ENCODE results near the gene CCDC85C.

CCDC85C gene

GRCh38 chr14:99616832-99617800 lies 13.1 kb upstream of the CCDC85C start:
- no peaks in the 10 kb centered on the region for H3K27me3 ChIP-seq (ENCODE audit: control insufficient read depth, insufficient read depth, low read length)
- no peak overlapping the region for H3K4me3 ChIP-seq (ENCODE audit: low read depth, low read length)
- no peak overlapping the region for H3K27ac ChIP-seq (ENCODE audit: low read depth, low read length)
- 0 out of 2 replicates have a peak, but pooled peaks cover 2% of the 10 kb centered on the region for H3K4me1 ChIP-seq (ENCODE audit: control insufficient read depth, insufficient read depth, low read length)
- no peaks in the 10 kb centered on the region for H3K9me3 ChIP-seq (ENCODE audit: control insufficient read depth, insufficient read depth, low read length)
- H3K9ac ChIP-seq (ENCODE audit: low read depth, low read length) = no peak overlapping the region
- no peaks in the 10 kb centered on the region for H3K36me3 ChIP-seq (ENCODE audit: control insufficient read depth, insufficient read depth, low read length)

- Histone ChIP-seq H3K9me3 (ENCODE audit: control insufficient read depth, insufficient read depth, low read length) (no peaks in the 10 kb centered on the region), H3K27ac (ENCODE audit: low read depth, low read length) (no peak overlapping the region), H3K4me3 (ENCODE audit: low read depth, low read length) (no peak overlapping the region), H3K4me1 (ENCODE audit: control insufficient read depth, insufficient read depth, low read length) (0 out of 2 replicates have a peak, but pooled peaks cover 2% of the 10 kb centered on the region), H3K36me3 (ENCODE audit: control insufficient read depth, insufficient read depth, low read length) (no peaks in the 10 kb centered on the region), H3K9ac (ENCODE audit: low read depth, low read length) (no peak overlapping the region), H3K27me3 (ENCODE audit: control insufficient read depth, insufficient read depth, low read length) (no peaks in the 10 kb centered on the region)
Observed at GRCh38 chr14:99615497-99616157, 11.6 kb upstream of the CCDC85C start.

- Histone ChIP-seq H3K4me3 (ENCODE audit: low read depth, low read length) (no peak overlapping the region), H3K27ac (ENCODE audit: low read depth, low read length) (no peak overlapping the region), H3K9me3 (ENCODE audit: control insufficient read depth, insufficient read depth, low read length) (no peaks in the 10 kb centered on the region), H3K36me3 (ENCODE audit: control insufficient read depth, insufficient read depth, low read length) (no peaks in the 10 kb centered on the region), H3K9ac (ENCODE audit: low read depth, low read length) (no peak overlapping the region), H3K27me3 (ENCODE audit: control insufficient read depth, insufficient read depth, low read length) (no peaks in the 10 kb centered on the region), H3K4me1 (ENCODE audit: control insufficient read depth, insufficient read depth, low read length) (no peaks in the 10 kb centered on the region)
Observed at GRCh38 chr14:99612738-99613330, 8.8 kb upstream of the CCDC85C start.

DNA sequence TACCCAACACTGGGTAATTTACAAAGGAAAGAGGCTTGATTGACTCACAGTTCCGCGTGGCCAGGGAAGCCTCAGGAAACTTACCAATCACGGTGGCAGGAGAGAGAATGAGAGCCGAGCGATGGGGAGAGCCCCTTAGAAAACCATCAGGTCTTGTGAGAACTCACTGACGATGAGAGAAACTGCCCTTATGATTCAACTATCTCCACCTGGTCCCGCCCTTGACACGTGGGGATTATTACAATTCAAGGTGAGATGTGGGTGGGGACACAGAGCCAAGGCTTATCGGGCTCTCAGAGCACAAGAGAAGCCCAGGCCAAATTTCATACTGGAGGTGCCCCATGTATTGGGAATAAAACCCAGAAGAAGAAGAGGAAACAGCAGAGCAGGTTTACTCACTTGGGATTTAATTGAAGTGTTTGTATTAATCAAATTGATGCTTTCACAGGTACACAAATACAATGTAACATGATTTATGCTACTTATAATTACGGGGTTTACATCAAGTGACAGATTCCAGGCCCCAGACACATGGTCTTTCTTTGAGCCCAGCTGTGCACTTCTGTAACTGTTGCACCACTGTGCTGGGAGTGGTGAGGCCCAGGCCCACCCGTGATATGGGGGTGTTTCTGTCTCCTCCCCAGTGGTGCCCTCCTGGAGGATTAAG lies 8.2 kb upstream of the CCDC85C start:
- H3K4me1 ChIP-seq (ENCODE audit: control insufficient read depth, insufficient read depth, low read length) = no peaks in the 10 kb centered on the region

DNA sequence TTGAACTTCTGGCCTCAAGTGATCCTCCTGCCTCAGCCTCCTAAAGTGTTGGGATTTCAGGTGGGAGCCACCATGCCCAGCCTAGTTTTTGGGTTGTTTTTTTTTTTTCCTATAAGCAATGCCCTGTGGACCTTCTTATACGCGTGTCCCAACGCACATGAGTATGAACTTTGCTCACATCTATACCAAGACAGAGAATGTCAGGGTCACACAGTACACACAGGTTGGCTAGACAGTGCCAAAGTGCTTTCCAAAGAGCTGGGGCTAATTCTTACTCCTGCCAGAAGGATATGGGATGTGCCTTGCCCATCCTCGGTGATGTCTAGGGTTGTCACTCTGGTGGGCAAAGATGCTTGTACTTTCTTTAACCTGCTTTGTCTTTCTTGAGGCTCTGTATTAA lies 7.6 kb upstream of the CCDC85C start:
- Histone ChIP-seq H3K9me3 (ENCODE audit: control insufficient read depth, insufficient read depth, low read length) (no peaks in the 10 kb centered on the region), H3K36me3 (ENCODE audit: control insufficient read depth, insufficient read depth, low read length) (no peaks in the 10 kb centered on the region), H3K9ac (ENCODE audit: low read depth, low read length) (no peak overlapping the region), H3K4me1 (ENCODE audit: control insufficient read depth, insufficient read depth, low read length) (no peaks in the 10 kb centered on the region), H3K27me3 (ENCODE audit: control insufficient read depth, insufficient read depth, low read length) (no peaks in the 10 kb centered on the region), H3K4me3 (ENCODE audit: low read depth, low read length) (no peak overlapping the region), H3K27ac (ENCODE audit: low read depth, low read length) (no peak overlapping the region)

More for the DNA sequence above, 8.2 kb upstream of the CCDC85C start:
- H3K36me3 ChIP-seq (ENCODE audit: control insufficient read depth, insufficient read depth, low read length) = no peaks in the 10 kb centered on the region
- H3K9me3 ChIP-seq (ENCODE audit: control insufficient read depth, insufficient read depth, low read length) = no peaks in the 10 kb centered on the region
- no peak overlapping the region for H3K27ac ChIP-seq (ENCODE audit: low read depth, low read length)
- no peak overlapping the region for H3K4me3 ChIP-seq (ENCODE audit: low read depth, low read length)
- no peaks in the 10 kb centered on the region for H3K27me3 ChIP-seq (ENCODE audit: control insufficient read depth, insufficient read depth, low read length)
- no peak overlapping the region for H3K9ac ChIP-seq (ENCODE audit: low read depth, low read length)

DNA sequence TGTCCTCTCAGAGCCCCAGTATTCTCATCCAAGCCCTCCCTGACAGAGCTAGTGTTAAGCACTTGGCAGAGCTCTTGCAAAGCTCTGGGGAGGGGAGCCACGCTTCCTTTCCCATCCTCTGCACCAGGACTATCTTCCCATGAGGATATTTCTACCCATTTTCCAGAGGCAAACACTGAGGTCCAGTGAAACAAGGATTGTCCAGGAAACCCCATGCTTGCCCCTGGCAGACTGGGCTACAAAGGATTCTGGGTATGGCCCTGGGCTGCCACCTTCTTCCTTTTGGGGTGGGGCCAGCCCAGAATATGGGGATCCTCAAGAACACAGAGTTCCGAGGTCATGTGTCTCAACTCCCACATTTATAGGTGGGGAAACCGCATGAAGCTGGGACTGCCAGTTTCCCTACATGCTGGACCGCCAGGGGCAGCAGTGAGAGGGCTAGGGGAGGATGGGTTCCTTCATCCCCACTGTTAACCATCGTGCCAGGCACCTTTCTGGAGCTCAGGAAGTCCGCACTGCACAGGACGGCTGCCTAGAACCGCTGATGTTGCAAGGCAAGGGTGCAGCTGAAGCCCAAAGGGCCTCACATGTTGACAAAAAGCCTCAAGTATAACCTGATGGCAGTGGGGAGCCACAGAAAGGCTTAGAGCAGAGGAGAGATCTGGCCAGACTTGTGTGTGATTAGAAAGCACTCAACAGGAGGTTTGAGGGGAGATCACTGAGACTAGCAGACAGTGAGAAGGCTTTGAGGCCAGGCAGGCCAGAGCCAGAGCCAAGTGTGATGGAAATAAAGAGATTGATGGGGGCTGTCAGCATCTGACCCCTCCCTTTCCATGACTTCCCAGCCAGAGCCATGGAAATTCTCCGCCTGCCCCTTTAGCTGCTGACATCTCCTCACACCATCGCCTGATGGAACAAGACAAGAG lies 5.5 kb upstream of the CCDC85C start:
- Histone ChIP-seq H3K36me3 (ENCODE audit: control insufficient read depth, insufficient read depth, low read length) (no peaks in the 10 kb centered on the region), H3K9ac (ENCODE audit: low read depth, low read length) (no peak overlapping the region), H3K4me3 (ENCODE audit: low read depth, low read length) (no peak overlapping the region), H3K27ac (ENCODE audit: low read depth, low read length) (no peak overlapping the region), H3K27me3 (ENCODE audit: control insufficient read depth, insufficient read depth, low read length) (peaks cover 13% of the 10 kb centered on the region), H3K9me3 (ENCODE audit: control insufficient read depth, insufficient read depth, low read length) (no peaks in the 10 kb centered on the region), H3K4me1 (ENCODE audit: control insufficient read depth, insufficient read depth, low read length) (0 out of 2 replicates have a peak, but pooled peaks cover 8% of the 10 kb centered on the region)

DNA sequence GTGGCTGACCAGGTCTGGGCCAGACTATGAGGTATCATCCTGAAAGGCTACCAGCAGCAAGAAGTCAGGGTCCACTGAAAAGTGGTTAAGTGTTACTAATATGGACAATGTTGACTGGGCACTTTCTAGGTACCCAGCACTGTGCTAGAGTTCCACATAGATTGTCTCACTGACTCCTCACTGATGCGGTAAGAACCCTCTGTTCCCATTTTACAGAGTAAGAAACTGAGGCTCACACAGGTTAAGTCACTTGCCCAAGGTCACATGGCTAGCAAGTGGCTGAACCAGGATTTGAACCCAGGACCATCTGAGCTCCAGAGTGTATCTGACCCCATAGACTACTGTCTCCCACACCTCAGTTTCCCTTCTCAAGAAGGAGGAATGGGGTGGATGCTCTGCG lies 4.6 kb upstream of the CCDC85C start:
- Histone ChIP-seq H3K4me1 (ENCODE audit: control insufficient read depth, insufficient read depth, low read length) (0 out of 2 replicates have a peak, but pooled peaks cover 8% of the 10 kb centered on the region), H3K9ac (ENCODE audit: low read depth, low read length) (no peak overlapping the region), H3K36me3 (ENCODE audit: control insufficient read depth, insufficient read depth, low read length) (no peaks in the 10 kb centered on the region), H3K9me3 (ENCODE audit: control insufficient read depth, insufficient read depth, low read length) (no peaks in the 10 kb centered on the region), H3K27me3 (ENCODE audit: control insufficient read depth, insufficient read depth, low read length) (peaks cover 15% of the 10 kb centered on the region), H3K4me3 (ENCODE audit: low read depth, low read length) (no peak overlapping the region), H3K27ac (ENCODE audit: low read depth, low read length) (no peak overlapping the region)

GRCh38 chr14:99606359-99606758 lies 2.4 kb upstream of the CCDC85C start:
- no peak overlapping the region for H3K4me3 ChIP-seq (ENCODE audit: low read depth, low read length)
- no peak overlapping the region for H3K9ac ChIP-seq (ENCODE audit: low read depth, low read length)
- H3K27me3 ChIP-seq (ENCODE audit: control insufficient read depth, insufficient read depth, low read length) = peaks cover 32% of the 10 kb centered on the region
- H3K36me3 ChIP-seq (ENCODE audit: control insufficient read depth, insufficient read depth, low read length) = no peaks in the 10 kb centered on the region
- peaks cover 20% of the 10 kb centered on the region for H3K4me1 ChIP-seq (ENCODE audit: control insufficient read depth, insufficient read depth, low read length)
- H3K27ac ChIP-seq (ENCODE audit: low read depth, low read length) = no peak overlapping the region
- no peaks in the 10 kb centered on the region for H3K9me3 ChIP-seq (ENCODE audit: control insufficient read depth, insufficient read depth, low read length)

GRCh38 chr14:99605299-99605961 lies 1.4 kb upstream of the CCDC85C start:
- Histone ChIP-seq H3K27ac (ENCODE audit: low read depth, low read length) (peak overlapping the region; percentile 90), H3K9ac (ENCODE audit: low read depth, low read length) (no peak overlapping the region), H3K36me3 (ENCODE audit: control insufficient read depth, insufficient read depth, low read length) (no peaks in the 10 kb centered on the region), H3K9me3 (ENCODE audit: control insufficient read depth, insufficient read depth, low read length) (no peaks in the 10 kb centered on the region), H3K4me1 (ENCODE audit: control insufficient read depth, insufficient read depth, low read length) (peaks cover 25% of the 10 kb centered on the region), H3K27me3 (ENCODE audit: control insufficient read depth, insufficient read depth, low read length) (peaks cover 32% of the 10 kb centered on the region), H3K4me3 (ENCODE audit: low read depth, low read length) (peak overlapping the region; percentile 78)
